Measurements from ENCODE around the gene ADPRH.
"Not testable (repeated sequence)": the region's sequence is repeated elsewhere in the genome, so short reads cannot be mapped to it uniquely, and the experiment has no call there.

The ADPRH gene

DNA sequence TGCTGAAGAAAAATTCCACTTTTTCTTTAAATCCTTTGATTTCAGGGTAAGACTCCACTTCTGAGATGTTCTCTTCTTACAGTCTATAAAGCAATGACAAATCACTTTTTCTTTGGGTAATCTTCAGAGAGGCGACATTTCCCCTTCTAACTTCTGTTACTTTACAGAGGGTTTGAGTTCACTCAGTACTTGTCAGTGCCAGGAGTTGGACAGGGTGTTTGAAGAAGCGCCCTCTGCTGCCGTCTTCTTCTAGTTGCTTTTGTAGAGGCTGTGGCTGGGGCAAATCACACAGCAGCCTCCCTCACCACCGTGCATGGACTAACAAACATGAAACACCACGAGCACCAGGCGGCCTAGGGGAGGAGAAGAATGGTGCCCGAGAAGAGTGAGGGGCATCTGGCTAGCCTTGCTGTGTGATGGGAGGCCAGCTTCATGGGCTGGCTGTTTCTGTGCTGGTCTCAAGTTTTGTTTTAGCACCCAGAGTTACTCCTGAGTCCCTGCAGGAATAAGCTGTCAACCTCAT, 19.8 kb upstream of the ADPRH start, which contains the start of gene CD80:
CD80 (minus strand) TSS at position 174 of the 523 bp plus-strand sequence. CDS start 1,886 bp downstream, outside the sequence.
- in situ Hi-C loops (cut with MboI; ENCODE audit: low sequenced_read_pairs): no loop called here

- in situ Hi-C loops (cut with MboI; ENCODE audit: low sequenced_read_pairs): no loop called here
Observed at GRCh38 chr3:119560160-119560559, 19.1 kb upstream of the ADPRH start.

DNA sequence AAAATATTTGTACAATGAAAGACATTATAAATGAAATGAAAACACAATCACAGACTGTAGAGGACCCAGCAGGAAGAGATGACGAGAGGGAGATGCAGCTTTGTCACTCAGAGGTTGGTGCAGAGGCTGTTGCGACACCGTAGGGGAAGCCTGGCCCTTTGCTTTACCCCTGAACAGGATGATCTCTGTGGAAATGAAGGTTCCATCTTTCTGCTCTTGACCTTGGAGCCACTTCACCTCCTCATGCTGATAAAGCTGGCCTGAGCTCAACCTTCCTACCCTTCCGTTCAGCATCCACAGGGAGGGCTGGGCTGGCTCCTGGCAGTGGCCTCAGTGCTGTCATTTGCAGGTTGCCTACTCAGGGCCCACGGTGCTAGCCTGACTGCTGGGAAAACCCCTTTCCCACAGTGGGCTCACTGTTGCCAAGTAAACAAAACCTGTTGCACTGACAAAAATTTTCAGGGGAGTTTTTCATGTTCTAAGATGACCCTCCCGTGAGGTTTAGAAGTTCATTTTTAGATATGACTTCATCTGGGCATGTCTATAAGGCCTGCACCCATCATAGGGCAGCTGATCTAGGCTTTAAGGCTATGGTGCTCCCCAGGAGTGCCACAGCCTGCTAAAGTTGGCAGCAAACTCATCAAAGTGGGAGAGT, 16.9 kb upstream of the ADPRH start:
- in situ Hi-C loops (cut with MboI; ENCODE audit: low sequenced_read_pairs): no loop called here

DNA sequence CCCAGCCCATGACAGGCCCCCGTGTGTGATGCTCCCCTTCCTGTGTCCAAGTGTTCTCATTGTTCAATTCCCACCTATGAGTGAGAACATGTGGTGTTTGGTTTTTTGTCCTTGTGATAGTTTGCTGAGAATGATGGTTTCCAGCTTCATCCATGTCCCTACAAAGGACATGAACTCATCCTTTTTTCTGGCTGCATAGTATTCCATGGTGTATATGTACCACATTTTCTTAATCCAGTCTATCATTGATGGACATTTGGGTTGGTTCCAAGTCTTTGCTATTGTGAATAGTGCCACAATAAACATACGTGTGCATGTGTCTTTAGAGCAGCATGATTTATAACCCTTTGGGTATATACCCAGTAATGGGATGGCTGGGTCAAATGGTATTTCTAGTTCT, 16.0 kb upstream of the ADPRH start:
- in situ Hi-C loops (cut with MboI; ENCODE audit: low sequenced_read_pairs): not testable (repeated sequence)

- in situ Hi-C loops (cut with MboI; ENCODE audit: low sequenced_read_pairs): no loop called here
Observed at GRCh38 chr3:119569156-119569555, 10.1 kb upstream of the ADPRH start.

GRCh38 chr3:119570229-119570628, 9.1 kb upstream of the ADPRH start:
- in situ Hi-C loops (cut with MboI; ENCODE audit: low sequenced_read_pairs): no loop called here

DNA sequence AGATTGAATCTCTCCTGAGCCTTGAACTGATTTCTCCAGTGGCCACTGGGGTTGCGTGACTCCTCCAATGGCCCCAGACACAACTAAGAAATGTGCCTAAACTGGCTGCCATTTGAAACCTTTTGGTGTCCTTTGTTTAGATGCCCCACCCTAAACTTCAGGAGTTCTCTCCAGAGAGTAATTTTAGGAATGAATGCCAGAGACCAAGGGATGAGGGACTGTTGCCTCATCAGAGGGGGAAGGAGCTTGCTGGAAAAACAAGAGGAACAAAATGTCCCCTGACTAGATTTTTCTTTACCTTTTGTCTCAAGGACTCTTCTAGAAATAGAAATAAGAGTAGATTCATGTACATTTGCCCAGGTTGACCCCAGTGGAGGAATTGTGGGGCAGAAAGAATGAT, 8.1 kb upstream of the ADPRH start:
- in situ Hi-C loops (cut with MboI; ENCODE audit: low sequenced_read_pairs): no loop called here

- in situ Hi-C loops (cut with MboI; ENCODE audit: low sequenced_read_pairs): no loop called here
Observed at GRCh38 chr3:119571688-119572087, 7.6 kb upstream of the ADPRH start.

DNA sequence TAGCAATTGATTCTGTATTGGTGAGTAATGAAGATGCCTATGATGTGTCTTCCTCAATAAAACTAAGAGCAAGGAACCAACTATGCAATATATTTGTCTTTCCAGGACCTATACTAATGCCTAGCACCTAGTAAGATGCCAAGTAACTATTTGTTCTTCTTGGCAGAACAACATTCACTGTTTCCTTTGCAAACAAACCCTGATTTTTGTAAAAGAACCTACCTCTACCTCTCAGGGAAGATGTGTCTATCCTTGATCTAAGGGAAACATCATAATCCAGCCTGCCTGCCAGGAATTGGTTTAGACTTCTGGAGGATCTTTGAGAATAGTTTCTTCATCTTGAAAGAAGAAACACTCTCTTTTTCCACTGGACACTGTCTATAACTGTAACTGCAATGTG, 3.8 kb upstream of the ADPRH start:
- in situ Hi-C loops (cut with MboI; ENCODE audit: low sequenced_read_pairs): no loop called here

- in situ Hi-C loops (cut with MboI; ENCODE audit: low sequenced_read_pairs): no loop called here
Observed at GRCh38 chr3:119580067-119580760, 922 bp downstream of the ADPRH start.

- in situ Hi-C loops (cut with MboI; ENCODE audit: low sequenced_read_pairs): no loop called here
Observed at GRCh38 chr3:119582178-119582577, 2.9 kb downstream of the ADPRH start.

- in situ Hi-C loops (cut with MboI; ENCODE audit: low sequenced_read_pairs): no loop called here
Observed at GRCh38 chr3:119585208-119585607, 5.9 kb downstream of the ADPRH start.

- in situ Hi-C loops (cut with MboI; ENCODE audit: low sequenced_read_pairs): no loop called here
Observed at GRCh38 chr3:119585856-119586570, 6.7 kb downstream of the ADPRH start.

DNA sequence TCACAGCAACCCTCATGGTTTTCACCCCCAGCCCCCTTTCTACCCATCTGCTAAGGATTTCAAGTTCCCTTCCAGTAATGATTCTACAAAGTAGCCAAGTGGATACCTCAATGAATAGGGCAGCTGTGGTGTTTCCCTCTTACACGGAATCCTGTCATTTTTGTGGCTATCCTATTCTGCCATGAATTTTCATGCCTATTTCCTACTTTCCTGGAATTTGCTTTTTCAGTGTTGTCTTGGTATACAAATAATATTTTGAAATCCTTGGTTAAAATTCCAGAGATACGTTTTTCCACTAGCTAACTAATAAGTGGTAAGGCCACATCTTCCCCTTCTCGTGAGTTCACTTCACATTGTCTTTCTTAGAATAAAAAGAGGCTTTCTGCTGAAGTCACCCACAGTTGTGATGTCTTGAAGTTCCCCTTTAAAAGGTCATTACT, 7.5 kb downstream of the ADPRH start:
- in situ Hi-C loops (cut with MboI; ENCODE audit: low sequenced_read_pairs): no loop called here

GRCh38 chr3:119588112-119588511, 8.8 kb downstream of the ADPRH start:
- in situ Hi-C loops (cut with MboI; ENCODE audit: low sequenced_read_pairs): no loop called here

DNA sequence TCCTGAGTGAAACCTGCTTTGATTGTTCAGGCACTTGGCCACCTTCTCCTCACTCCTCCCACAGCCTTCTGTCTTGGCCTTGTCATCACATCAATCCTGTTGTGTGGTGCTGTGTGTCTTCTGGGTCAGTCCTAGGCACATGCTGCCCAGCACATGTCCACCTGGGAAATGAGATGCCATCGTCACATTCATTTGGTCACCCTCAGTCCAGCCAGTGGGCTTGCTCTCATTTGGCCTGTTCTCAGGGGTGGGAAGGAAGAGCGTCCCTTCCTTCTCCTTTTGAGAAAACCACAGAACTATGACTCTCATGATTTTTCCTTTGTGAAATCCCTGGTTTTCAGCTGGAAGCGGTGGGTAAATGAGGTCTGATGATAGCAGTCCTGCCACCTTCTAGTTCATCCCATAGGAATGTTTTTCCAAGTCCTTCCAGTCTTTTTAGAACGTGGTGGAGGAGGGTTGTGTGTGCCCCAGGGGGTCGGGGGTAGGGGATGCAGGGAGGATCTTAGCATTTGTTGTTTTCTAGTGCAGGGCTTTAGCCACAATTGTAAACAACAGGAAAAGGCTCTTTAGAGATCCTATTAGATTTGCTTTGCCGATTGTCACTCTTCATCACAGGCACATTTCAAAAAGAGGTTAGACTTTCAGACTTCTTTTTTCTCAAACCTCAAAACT, 9.9 kb downstream of the ADPRH start:
- in situ Hi-C loops (cut with MboI; ENCODE audit: low sequenced_read_pairs): no loop called here

DNA sequence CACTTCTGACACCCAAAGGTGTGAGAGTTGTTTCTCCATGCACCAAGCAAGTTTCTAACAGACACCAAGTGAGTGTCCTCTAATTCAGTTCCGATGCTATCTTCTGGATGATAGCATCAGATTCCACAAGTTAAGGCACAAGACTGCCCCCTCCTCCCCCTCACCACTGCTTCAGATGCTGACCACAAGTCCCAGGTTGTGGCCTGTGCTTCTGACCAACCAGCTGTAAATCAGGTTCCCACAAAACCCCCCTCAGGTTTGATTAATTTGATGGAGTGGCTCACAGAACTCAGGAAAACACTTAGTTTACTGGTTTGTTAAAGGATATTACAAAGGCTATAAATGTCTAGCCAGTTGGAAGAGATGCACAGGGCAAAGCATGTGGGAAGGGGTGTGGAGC, 11.4 kb downstream of the ADPRH start:
- in situ Hi-C loops (cut with MboI; ENCODE audit: low sequenced_read_pairs): no loop called here

DNA sequence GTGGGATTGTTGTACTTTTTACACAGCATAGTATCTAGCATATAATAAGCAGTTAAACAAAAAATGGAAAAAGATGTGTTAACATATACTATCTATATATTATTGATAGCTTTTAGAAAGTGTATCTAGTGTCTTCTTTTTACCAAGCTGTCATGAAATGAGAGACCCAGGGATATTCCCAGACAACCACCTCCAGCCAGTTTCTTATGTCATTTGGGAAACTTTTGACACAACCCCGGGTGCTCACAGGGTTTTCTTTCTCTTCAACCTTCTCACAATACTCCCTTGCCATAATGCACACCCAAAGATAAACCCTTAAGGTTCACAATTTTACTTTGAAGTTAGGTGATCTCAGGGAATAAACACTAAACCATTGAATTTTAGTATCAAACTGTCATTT, 13.6 kb downstream of the ADPRH start:
- in situ Hi-C loops (cut with MboI; ENCODE audit: low sequenced_read_pairs): no loop called here

DNA sequence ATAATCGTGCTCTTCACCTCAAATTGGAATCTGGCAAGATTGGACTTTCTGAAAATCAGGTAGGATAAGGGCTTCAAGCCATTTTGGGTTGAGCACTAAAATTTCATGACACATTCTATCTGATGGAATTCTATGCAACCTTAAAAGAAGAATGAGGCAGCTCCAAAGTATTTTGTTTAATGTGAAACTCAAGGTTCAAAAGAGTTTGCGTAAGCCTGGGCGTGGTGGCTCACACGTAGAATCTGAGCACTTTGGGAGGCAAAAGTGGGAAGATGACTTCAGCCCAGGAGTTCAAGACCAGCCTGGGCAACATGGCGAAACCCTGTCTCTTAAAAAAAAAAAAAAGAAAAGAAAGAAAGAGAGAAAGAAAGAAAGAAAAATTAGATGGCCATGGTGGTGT, 14.8 kb downstream of the ADPRH start:
- in situ Hi-C loops (cut with MboI; ENCODE audit: low sequenced_read_pairs): no loop called here

DNA sequence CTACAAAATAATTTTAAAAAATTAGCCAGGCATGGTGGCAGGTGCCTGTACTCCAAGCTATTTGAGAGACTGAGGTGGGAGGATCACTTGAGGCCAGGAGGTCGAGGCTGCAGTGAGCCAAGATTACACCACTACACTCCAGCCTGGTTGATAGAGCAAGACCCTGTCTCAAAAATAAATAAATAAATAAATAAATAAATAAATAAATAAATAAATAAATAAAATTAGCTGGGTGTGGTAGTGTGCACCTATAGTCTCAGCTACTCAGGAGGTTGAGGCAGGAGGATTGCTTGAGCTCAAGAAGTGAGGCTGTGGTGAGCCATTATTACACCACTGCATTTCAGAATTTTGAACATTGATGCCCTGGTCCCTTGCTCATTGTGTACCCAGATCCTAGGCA, 15.6 kb downstream of the ADPRH start:
- in situ Hi-C loops (cut with MboI; ENCODE audit: low sequenced_read_pairs): not testable (repeated sequence)
